HG03457 (cell line): ENCODE data around the gene KRTAP19-1.

Source experiments
- ATAC-seq: cut with Tn5 transposase; IDR thresholded peaks from one replicate; pipeline ENCODE4 v1.9.1; 2021; ENCODE audit warnings: moderate number of reproducible peaks; ENCODE audit not compliant: unreplicated experiment

Gene KRTAP19-1

GRCh38 chr21:30430170-30430655 is 50.0 kb downstream of the KRTAP19-1 start, which contains the start of gene KRTAP13-4:
KRTAP13-4 (plus strand) TSS chr21:30430220; CDS start chr21:30430276, 56 bp downstream.
- no peak for ATAC-seq
